Activated effector memory CD4-positive, alpha-beta T cell treated with Interleukin-2 at 50 U/mL for 16 hours (primary cell): ENCODE data around the gene OTUD7B.
"Not testable (repeated sequence)": the region's sequence is repeated elsewhere in the genome, so short reads cannot be mapped to it uniquely, and the experiment has no call there.

Experiments
- DNase-seq: peaks from one replicate; pipeline ENCODE4 v3.0.0-alpha.2; 2020

Gene OTUD7B

DNA sequence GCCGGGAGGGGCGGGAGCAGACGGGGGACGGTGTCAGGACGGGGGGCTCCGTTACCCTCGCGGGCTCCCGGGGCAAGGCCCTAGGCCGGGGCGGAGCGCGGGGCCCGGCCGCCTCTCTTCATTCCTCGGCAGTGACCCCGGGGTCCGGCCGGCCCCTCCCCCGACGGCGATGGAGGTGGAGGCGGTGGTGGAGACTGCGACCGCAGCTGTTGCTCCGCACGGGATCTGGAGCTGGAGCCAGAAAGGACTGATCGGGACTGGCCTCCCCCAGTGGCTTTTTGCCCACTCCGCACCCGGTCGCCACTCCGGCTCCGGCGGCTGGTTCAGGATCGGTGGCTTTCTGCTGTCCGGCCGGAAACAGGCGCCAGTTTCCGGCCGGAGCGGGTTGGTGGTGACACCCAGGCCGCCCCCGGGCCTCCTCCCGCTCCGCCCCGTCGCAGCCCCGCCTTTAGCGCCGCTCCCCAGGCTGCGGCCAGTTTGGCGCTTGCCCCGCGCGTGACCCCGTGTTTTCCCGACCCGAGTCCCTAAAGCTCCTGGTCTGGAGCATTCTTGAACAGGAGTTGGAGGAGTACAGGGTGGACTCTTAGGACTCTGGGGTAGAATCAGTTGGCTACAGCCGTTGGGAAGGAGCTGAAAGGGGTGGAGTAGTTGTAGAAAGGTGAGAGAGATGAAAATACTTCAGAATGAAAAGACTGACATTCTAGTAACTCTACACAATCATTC, at the start of gene OTUD7B:
OTUD7B (minus strand) TSS at position 334 of the 723 bp plus-strand sequence. CDS start 33,216 bp downstream, outside the sequence.
- DNase-seq: peak; percentile 58

DNA sequence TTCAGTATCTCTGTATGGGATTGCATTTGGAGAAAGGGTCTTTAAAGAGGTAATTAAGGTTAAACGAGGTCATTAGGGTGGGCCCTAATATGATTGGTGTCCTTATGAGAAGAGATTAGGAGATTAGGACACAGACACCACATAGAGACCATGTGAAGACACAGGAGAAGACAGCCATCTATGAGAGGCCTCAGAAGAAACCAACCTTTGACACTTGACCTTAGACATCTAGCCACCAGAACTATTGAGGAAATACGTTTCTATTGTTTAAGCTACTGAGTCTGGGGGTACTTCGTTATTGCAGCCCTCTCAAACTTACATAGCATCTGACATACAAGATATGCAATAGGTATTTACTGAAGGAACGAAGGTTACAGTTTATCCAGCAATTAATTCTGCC, 49.7 kb upstream of the OTUD7B start:
- no peak for DNase-seq

GRCh38 chr1:150056407-150056806, 45.9 kb upstream of the OTUD7B start:
- no peak for DNase-seq

DNA sequence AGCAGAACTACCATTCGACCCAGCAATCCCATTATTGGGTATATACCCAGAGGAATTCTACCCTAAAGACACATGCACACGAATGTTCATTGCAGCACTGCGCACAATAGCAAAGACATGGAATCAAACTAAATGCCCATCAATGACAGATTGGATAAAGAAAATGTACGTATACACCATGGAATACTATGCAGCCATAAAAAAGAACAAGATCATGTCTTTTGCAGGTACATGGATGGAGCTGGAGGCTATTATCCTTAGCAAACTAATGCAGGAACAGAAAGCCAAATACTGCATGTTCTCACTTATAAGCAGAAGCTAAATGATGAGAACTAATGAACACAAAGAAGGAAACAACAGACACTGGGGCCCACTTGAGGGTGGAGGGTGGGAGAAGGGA, 45.0 kb upstream of the OTUD7B start:
- not testable (repeated sequence) for DNase-seq

DNA sequence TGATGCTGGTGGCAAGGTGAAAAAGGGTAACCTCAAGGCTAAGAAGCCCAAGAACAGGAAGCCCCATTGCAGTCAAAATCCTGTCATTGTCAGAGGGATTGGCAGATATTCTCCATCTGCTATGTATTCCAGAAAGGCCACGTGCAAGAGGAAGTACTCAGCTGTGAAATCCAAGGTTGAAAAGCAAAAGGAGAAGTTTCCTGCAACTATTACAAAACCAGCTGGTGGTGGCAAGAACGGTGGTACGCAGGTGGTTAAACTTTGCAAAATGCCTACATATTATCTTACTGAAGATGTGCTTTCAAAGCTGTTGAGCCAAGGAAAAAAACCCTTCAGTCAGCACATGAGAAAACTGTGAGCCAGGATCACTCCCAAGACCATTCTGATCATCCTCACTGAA, 43.4 kb upstream of the OTUD7B start:
- no peak for DNase-seq

DNA sequence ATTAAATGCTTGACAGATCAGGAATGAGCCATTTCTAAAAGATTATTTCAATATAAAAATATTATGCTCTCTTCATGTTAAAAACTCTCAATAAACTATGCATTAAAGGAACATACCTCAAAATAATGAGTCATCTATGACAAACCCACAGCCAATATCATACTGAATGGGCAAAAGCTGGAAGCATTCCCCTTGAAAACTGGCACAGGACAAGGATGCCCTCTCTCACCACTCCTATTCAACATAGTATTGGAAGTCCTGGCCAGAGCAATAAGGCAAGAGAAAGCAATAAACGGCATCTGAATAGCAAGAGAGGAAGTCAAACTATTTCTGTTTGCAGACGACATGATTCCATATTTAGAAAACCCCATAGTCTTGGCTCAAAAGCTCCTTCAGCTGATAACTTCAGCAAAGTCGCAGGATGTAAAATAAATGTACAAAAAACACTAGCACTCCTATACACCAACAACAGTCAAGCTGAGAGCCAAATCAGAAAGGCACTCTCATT, 41.4 kb upstream of the OTUD7B start:
- DNase-seq: not testable (repeated sequence)

DNA sequence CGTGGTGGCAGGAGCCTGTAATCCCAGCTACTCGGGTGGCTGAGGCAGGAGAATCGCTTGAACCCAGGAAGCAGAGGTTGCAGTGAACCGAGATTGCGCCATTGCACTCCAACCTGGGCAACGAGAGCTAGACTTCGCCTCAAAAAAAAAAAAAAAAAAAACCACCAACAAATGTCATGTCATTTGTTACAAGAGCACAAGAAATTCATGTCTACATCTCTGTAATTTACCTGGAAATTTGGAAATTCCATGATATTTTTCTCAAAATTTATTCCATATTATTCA, 40.5 kb upstream of the OTUD7B start:
- no peak for DNase-seq

GRCh38 chr1:150049926-150050325, 39.4 kb upstream of the OTUD7B start:
- no peak for DNase-seq

- DNase-seq: no peak
Observed at GRCh38 chr1:150034336-150034735, 23.8 kb upstream of the OTUD7B start.

GRCh38 chr1:150028322-150028721, 17.8 kb upstream of the OTUD7B start:
- no peak for DNase-seq

DNA sequence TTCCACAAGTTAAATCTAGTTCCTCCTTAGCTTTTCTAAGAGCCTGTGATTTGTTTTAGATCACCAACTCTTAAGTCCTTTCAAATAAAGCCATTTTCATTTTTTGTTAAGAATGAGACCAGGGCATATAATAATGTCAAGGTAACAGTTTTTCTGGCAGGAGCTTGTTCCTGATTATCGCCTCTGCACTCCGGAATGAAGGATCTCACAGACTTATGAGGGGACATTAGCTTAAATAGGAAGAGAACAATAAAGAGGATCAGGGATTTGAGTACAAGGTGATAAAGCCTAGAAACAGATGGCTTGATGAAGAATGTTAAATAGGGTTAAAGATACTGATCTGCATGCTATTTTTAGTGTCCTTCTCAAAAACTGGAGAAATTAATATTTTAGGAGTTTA, 13.6 kb upstream of the OTUD7B start:
- no peak for DNase-seq

DNA sequence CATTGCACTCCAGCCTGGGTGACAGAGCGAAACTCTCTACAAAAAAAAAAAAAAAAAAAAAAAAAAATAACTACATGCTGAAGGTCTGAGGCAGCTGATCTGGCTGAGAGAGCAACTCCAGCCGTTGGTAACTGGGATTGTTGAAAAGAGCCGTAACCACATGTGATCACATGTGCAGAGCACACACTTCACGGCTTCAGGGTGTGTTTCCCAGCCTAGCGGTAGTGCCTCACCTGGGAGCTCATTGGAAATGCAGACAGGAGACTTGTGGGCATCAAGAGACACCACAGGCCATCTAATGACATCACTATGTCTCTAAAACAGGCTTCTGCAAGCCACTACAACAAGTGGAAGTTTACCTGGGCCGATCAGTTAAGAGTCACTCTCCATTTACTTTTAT, 11.8 kb upstream of the OTUD7B start:
- no peak for DNase-seq

DNA sequence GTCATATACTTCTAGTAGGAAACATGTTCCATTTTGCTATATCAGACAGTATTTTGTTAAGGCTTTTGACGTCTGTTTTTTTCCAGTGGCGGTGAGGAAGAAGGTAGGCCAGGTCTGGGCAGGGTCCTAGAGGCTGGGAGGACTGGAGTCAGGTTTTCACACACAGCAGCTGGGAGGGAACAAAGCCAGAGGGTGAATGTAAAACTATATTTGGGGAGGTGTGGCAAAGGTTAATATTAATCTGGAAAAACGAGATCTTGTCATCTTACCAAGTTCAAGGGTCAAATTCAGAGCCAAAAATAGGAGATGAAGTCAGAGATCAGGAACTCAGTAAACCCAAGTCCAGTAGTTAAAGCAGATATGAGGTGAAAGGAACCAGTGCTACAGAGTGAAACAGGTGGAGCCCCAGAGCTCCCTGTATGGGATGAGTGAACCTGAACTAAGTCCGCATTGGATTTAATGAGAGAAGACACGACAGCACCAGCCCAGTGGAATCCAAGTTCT, 10.7 kb upstream of the OTUD7B start:
- DNase-seq: no peak

- no peak for DNase-seq
Observed at GRCh38 chr1:150020711-150021110, 10.2 kb upstream of the OTUD7B start.

DNA sequence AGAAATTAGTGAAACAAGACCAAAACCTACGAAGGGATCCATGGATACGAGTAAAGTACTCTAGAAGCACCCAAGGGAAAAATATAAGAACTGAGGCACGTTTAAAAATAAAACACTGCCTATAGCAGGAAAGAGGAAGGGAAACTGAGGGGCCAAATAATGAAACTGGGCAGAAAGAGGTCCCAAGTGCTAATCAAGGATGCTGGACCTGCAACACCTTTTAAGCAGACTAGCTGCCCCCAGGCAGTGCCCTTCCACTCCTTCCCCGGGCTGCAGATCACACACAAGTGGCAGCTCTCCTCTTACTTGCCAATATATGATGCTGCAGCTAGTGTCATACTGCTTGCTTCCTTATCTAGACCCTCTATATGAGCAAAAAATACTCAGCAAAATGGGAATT, 7.6 kb upstream of the OTUD7B start:
- no peak for DNase-seq

GRCh38 chr1:150017206-150017750, 6.8 kb upstream of the OTUD7B start:
- DNase-seq: no peak

DNA sequence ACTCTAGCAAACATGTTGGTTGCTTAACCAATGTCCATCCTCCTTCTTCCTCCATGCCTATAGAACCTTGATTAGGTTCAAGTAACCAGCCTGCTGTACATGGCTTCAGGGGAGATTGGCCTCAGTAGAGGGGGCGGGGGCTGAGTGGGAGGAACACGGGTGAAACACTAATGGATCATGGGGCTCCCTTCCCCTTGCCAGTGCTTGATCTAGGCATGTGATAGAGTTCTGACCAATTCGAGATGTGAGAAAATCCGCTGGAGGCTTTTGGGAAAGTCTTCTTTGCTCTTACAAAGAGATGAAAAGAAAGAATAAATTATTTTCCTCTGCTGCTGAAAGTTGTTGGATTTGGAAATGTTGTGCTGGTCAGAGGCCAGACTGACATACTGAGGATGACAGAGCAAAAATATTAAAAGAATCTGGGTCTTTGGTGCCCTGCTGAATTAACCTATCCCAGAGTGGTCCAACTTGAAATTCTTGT, 5.2 kb upstream of the OTUD7B start:
- DNase-seq: no peak

DNA sequence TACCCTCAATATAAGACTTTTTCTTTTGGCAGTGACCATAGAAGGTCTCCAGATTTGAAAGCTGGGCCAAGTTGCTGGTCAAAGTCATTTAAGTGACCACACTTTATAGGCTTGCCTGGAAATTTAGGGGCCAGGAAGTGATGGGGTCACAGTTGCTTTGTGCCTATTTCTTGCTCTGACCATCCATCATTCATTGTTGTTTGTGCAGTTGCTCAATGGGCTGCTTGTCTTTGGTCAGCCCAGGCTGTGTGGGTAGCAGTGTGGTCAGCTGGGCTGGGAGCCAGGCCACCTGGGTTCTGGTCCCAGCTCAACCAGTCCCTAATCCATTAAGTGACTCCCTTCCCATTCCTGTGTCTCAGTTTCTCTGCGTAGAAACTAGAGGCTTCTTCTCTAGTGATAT, 2.1 kb upstream of the OTUD7B start:
- DNase-seq: no peak

GRCh38 chr1:150009604-150010392, 728 bp downstream of the OTUD7B start:
- peak; percentile 7 for DNase-seq

GRCh38 chr1:150008699-150009098, 1.8 kb downstream of the OTUD7B start:
- no peak for DNase-seq

DNA sequence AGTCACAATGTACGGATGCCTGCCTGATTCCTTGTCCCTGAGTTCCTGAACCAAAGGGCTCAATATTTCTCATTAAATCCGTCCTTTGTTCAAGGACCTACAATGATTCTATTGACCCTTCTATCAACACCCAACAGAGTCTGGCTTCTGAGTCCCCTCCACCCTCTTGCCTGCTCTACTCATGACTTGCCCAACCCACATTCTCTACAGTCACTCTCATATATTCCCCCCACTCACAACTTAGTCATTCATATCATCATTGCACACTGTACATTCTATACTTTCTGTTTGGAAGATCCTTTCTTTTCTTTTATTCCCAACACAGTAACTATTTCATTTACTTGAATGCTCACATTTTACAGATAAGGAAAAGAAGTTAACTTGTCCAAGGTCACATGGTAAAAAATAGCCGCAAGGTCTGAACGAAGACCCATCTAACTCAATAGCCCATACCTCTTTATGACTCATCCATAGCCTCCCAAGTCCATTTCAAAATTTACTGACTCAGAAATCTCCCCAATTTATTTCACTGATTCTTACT, 3.6 kb downstream of the OTUD7B start:
- DNase-seq: no peak

GRCh38 chr1:150005606-150006005, 4.9 kb downstream of the OTUD7B start:
- no peak for DNase-seq

DNA sequence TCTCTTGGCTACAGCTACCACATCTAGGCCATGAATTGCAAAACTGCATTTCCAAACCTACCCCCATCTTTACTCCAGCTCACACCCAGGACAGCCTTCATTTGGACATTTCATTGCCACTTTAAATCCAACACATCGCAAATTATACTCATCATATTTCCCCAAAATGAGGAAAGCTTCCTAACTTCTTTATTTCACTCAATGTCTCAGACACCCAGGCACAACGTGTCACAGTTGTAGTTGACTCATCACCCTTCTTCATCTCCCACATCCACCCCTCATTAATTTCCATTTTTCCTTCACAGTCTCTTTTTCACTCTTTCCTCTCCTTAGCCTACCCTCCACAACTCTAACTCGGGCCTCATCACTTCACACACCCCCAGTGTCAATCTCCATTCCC, 6.7 kb downstream of the OTUD7B start:
- DNase-seq: no peak

DNA sequence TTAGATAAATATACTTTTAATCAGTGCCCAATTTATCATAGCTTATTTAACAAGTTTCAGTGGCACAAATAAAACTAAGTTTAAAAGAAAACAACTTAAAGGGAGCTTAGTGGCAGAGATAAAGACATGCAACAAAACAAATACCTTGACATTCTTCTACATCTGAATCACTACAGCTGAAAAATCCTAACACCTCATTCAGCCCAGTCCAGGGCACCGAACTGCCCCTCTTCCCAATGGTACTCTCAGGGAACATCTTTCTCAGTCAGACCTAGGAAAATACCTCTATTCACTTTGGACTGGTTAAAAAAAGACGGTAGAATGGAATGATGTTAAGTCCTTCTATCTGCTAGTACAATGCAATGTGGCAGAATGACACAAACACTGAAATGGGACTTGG, 8.3 kb downstream of the OTUD7B start:
- no peak for DNase-seq
